GM04503 (cell line): ENCODE data around the gene GHRH.

Experiments used
- DNase-seq: peaks from one replicate; pipeline ENCODE4 v3.0.0-alpha.2; 2012; ENCODE audit warnings: low read depth

Gene GHRH

GRCh38 chr20:37260923-37261322 is 691 bp downstream of the GHRH start:
- no peak for DNase-seq

GRCh38 chr20:37259865-37260264 is 1.7 kb downstream of the GHRH start:
- DNase-seq, result no peak

GRCh38 chr20:37259031-37259430 is 2.6 kb downstream of the GHRH start:
- no peak for DNase-seq

GRCh38 chr20:37257988-37258387 is 3.6 kb downstream of the GHRH start:
- no peak for DNase-seq

- DNase-seq, result no peak
These were observed 4.1 kb downstream of the GHRH start for GRCh38 chr20:37257530-37257929.

GRCh38 chr20:37256286-37256685 is 5.3 kb downstream of the GHRH start:
- DNase-seq, result no peak

GRCh38 chr20:37254114-37254878 is 7.3 kb downstream of the GHRH start:
- DNase-seq, result no peak

- no peak for DNase-seq
These were observed 8.5 kb downstream of the GHRH start for GRCh38 chr20:37253087-37253486.

- no peak for DNase-seq
These were observed 9.7 kb downstream of the GHRH start for GRCh38 chr20:37251825-37252477.

- DNase-seq, result no peak
These were observed 12.3 kb downstream of the GHRH start for GRCh38 chr20:37249304-37249703.

GRCh38 chr20:37247547-37247946 is 14.1 kb downstream of the GHRH start:
- DNase-seq, result no peak

- DNase-seq, result no peak
These were observed 14.9 kb downstream of the GHRH start for GRCh38 chr20:37246736-37247135.

- no peak for DNase-seq
These were observed 16.1 kb downstream of the GHRH start for GRCh38 chr20:37245216-37246150.

- no peak for DNase-seq
These were observed 17.0 kb downstream of the GHRH start for GRCh38 chr20:37244572-37244957.

GRCh38 chr20:37243937-37244571 is 17.6 kb downstream of the GHRH start:
- no peak for DNase-seq

- no peak for DNase-seq
These were observed 18.3 kb downstream of the GHRH start for GRCh38 chr20:37243076-37243936.

- DNase-seq, result no peak
These were observed 19.1 kb downstream of the GHRH start for GRCh38 chr20:37242503-37242902.

- no peak for DNase-seq
These were observed 21.1 kb downstream of the GHRH start for GRCh38 chr20:37240337-37241067.

GRCh38 chr20:37238935-37239451 is 22.6 kb downstream of the GHRH start:
- DNase-seq, result no peak

GRCh38 chr20:37238426-37238825 is 23.2 kb downstream of the GHRH start:
- no peak for DNase-seq
